Measurements from ENCODE around the gene CFAP410. TPM values are rescaled to one million over a fixed set of nuclear protein-coding genes. Genes with fewer than 3 reads are reported as not detected.

The CFAP410 gene
- total RNA-seq, 2 donors from 2014 or later: 62.5 to 71.3 TPM

DNA sequence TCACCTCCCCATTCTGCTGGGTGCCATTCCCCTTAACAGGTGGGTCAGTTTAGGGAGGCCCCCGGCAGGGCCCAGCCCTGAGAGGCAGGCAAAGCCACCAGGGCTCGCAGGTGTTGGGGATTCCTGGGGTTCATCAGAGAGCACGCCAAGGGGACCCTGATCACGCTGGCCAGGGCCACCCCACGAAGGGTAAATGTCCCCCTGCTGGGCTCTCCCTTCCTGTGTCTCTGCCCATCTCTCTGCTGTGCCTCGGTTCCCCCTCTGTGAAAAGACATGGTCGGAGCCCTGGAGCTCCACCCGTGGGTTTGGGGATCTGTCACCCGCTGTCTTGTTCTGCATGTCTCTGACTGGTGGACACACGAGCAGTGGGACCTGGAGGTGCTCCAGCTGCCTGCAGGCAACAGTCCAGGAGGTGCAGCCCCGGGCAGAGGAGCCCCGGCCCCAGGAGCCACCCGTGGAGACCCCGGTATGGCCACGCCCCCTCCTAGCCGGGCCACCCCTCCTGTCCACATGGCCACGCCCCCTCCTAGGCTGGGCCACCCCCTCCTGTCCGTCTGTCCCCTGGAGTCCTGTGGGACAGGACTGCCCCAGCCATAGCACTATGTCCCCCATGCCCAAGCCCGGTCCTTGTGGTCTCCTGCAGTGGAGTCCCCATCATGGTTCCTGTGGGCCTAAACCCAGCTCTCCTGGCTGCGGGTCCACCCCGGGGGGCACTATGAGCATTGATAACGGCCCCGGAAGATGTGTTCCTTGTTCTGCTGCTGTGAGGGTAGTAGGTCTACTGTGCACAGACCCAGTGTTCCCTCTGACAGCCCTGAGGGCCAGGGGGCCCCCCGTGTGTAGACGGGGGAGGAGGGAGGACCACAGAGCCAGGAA lies 47.0 kb downstream of the CFAP410 start:
- 69% methylated on average over 23 of the region's 25 CpGs for WGBS
- H3K4me1 ChIP-seq (replicated peaks): no peaks in the 10 kb centered on the region
- no peaks in the 10 kb centered on the region for H3K36me3 ChIP-seq
- intact Hi-C loops (cut with DNase I): no loop called here
- no peak overlapping the region for H3K4me3 ChIP-seq
- H3K27me3 ChIP-seq (replicated peaks; ENCODE audit: insufficient read depth): peaks cover 3% of the 10 kb centered on the region
- H3K27ac ChIP-seq: no peak overlapping the region
- TF ChIP-seq POLR2AphosphoS5 (IDR thresholded peaks at IDR 0.05) (no peak), POLR2A (IDR thresholded peaks at IDR 0.05) (no peak), CTCF (IDR thresholded peaks at IDR 0.05) (no peak)
- H3K9me3 ChIP-seq: no peaks in the 10 kb centered on the region
- DNase-seq (ENCODE audit: low spot score): no peak

- intact Hi-C loops (cut with DNase I): no loop called here
- Histone ChIP-seq H3K4me3 (no peak overlapping the region), H3K27ac (no peak overlapping the region), H3K36me3 (no peaks in the 10 kb centered on the region), H3K9me3 (no peaks in the 10 kb centered on the region), H3K27me3 (replicated peaks; ENCODE audit: insufficient read depth) (peaks cover 3% of the 10 kb centered on the region), H3K4me1 (replicated peaks) (no peaks in the 10 kb centered on the region)
- TF ChIP-seq POLR2A (IDR thresholded peaks at IDR 0.05) (no peak), CTCF (IDR thresholded peaks at IDR 0.05) (no peak), POLR2AphosphoS5 (IDR thresholded peaks at IDR 0.05) (no peak)
- WGBS: 82% methylated on average over 23 of the region's 33 CpGs
- DNase-seq (ENCODE audit: low spot score): no peak
Observed at GRCh38 chr21:44291078-44291935, 47.9 kb downstream of the CFAP410 start.

GRCh38 chr21:44290327-44291077 lies 48.7 kb downstream of the CFAP410 start:
- Histone ChIP-seq H3K27ac (no peak overlapping the region), H3K9me3 (no peaks in the 10 kb centered on the region), H3K4me3 (no peak overlapping the region), H3K4me1 (replicated peaks) (no peaks in the 10 kb centered on the region), H3K27me3 (replicated peaks; ENCODE audit: insufficient read depth) (peaks cover 3% of the 10 kb centered on the region), H3K36me3 (no peaks in the 10 kb centered on the region)
- TF ChIP-seq CTCF (IDR thresholded peaks at IDR 0.05): no peak
- no peak for TF ChIP-seq POLR2AphosphoS5 (IDR thresholded peaks at IDR 0.05)
- TF ChIP-seq POLR2A (IDR thresholded peaks at IDR 0.05): no peak
- 87% methylated on average over 16 of the region's 16 CpGs for WGBS
- DNase-seq (ENCODE audit: low spot score): no peak
- intact Hi-C loops (cut with DNase I): no loop called here

GRCh38 chr21:44289381-44290010 lies 49.7 kb downstream of the CFAP410 start:
- no peaks in the 10 kb centered on the region for H3K4me1 ChIP-seq (replicated peaks)
- 77% methylated on average over 24 of the region's 24 CpGs for WGBS
- H3K9me3 ChIP-seq: no peaks in the 10 kb centered on the region
- TF ChIP-seq CTCF (IDR thresholded peaks at IDR 0.05) (no peak), POLR2AphosphoS5 (IDR thresholded peaks at IDR 0.05) (no peak), POLR2A (IDR thresholded peaks at IDR 0.05) (no peak)
- DNase-seq (ENCODE audit: low spot score): no peak
- H3K4me3 ChIP-seq: no peak overlapping the region
- H3K27me3 ChIP-seq (replicated peaks; ENCODE audit: insufficient read depth): peaks cover 3% of the 10 kb centered on the region
- intact Hi-C loops (cut with DNase I): no loop called here
- no peak overlapping the region for H3K27ac ChIP-seq
- H3K36me3 ChIP-seq: no peaks in the 10 kb centered on the region

Measured in prostate gland (tissue), 2 donors.